ENCODE data around the gene MAN1A1.

MAN1A1 gene

GRCh38 chr6:119323478-119323877 is 26.1 kb downstream of the MAN1A1 start:
- no peaks in the 10 kb centered on the region for H3K4me1 Mint-ChIP-seq
- H3K27me3 Mint-ChIP-seq (ENCODE audit: low read depth), result no peaks in the 10 kb centered on the region
- H3K36me3 Mint-ChIP-seq (ENCODE audit: low read depth), result peaks cover 11% of the 10 kb centered on the region
- TF ChIP-seq, protein P1, sequence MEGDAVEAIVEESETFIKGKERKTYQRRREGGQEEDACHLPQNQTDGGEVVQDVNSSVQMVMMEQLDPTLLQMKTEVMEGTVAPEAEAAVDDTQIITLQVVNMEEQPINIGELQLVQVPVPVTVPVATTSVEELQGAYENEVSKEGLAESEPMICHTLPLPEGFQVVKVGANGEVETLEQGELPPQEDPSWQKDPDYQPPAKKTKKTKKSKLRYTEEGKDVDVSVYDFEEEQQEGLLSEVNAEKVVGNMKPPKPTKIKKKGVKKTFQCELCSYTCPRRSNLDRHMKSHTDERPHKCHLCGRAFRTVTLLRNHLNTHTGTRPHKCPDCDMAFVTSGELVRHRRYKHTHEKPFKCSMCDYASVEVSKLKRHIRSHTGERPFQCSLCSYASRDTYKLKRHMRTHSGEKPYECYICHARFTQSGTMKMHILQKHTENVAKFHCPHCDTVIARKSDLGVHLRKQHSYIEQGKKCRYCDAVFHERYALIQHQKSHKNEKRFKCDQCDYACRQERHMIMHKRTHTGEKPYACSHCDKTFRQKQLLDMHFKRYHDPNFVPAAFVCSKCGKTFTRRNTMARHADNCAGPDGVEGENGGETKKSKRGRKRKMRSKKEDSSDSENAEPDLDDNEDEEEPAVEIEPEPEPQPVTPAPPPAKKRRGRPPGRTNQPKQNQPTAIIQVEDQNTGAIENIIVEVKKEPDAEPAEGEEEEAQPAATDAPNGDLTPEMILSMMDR (IDR thresholded peaks at IDR 0.05; ENCODE audit: unreplicated experiment in 3 of 3), result no peak
- H3K4me3 Mint-ChIP-seq, result no peak overlapping the region
- no peak overlapping the region for H3K27ac Mint-ChIP-seq
- H3K9me3 Mint-ChIP-seq, result no peaks in the 10 kb centered on the region

GRCh38 chr6:119322715-119323350 is 26.7 kb downstream of the MAN1A1 start:
- H3K4me3 Mint-ChIP-seq, result no peak overlapping the region
- no peaks in the 10 kb centered on the region for H3K27me3 Mint-ChIP-seq (ENCODE audit: low read depth)
- no peaks in the 10 kb centered on the region for H3K4me1 Mint-ChIP-seq
- H3K36me3 Mint-ChIP-seq (ENCODE audit: low read depth), result peaks cover 8% of the 10 kb centered on the region
- H3K9me3 Mint-ChIP-seq, result no peaks in the 10 kb centered on the region
- H3K27ac Mint-ChIP-seq, result no peak overlapping the region
- TF ChIP-seq, protein P1 (IDR thresholded peaks at IDR 0.05; ENCODE audit: unreplicated experiment in 3 of 3), result no peak

GRCh38 chr6:119322034-119322433 is 27.5 kb downstream of the MAN1A1 start:
- H3K27ac Mint-ChIP-seq, result no peak overlapping the region
- no peaks in the 10 kb centered on the region for H3K4me1 Mint-ChIP-seq
- H3K36me3 Mint-ChIP-seq (ENCODE audit: low read depth), result peaks cover 8% of the 10 kb centered on the region
- H3K27me3 Mint-ChIP-seq (ENCODE audit: low read depth), result no peaks in the 10 kb centered on the region
- H3K4me3 Mint-ChIP-seq, result no peak overlapping the region
- TF ChIP-seq, protein P1 (IDR thresholded peaks at IDR 0.05; ENCODE audit: unreplicated experiment in 3 of 3), result no peak
- no peaks in the 10 kb centered on the region for H3K9me3 Mint-ChIP-seq

- Mint-ChIP-seq H3K4me3 (no peak overlapping the region), H3K4me1 (peaks cover 4% of the 10 kb centered on the region), H3K36me3 (ENCODE audit: low read depth) (no peaks in the 10 kb centered on the region), H3K27me3 (ENCODE audit: low read depth) (no peaks in the 10 kb centered on the region), H3K9me3 (no peaks in the 10 kb centered on the region), H3K27ac (no peak overlapping the region)
- TF ChIP-seq, protein P1 (IDR thresholded peaks at IDR 0.05; ENCODE audit: unreplicated experiment in 3 of 3), result no peak
Observed at GRCh38 chr6:119319694-119320093, 29.9 kb downstream of the MAN1A1 start.

- Mint-ChIP-seq H3K27ac (no peak overlapping the region), H3K4me3 (no peak overlapping the region), H3K27me3 (ENCODE audit: low read depth) (no peaks in the 10 kb centered on the region), H3K9me3 (no peaks in the 10 kb centered on the region), H3K4me1 (peaks cover 12% of the 10 kb centered on the region), H3K36me3 (ENCODE audit: low read depth) (no peaks in the 10 kb centered on the region)
- TF ChIP-seq, protein P1 (IDR thresholded peaks at IDR 0.05; ENCODE audit: unreplicated experiment in 3 of 3), result no peak
Observed at GRCh38 chr6:119318730-119319129, 30.8 kb downstream of the MAN1A1 start.

DNA sequence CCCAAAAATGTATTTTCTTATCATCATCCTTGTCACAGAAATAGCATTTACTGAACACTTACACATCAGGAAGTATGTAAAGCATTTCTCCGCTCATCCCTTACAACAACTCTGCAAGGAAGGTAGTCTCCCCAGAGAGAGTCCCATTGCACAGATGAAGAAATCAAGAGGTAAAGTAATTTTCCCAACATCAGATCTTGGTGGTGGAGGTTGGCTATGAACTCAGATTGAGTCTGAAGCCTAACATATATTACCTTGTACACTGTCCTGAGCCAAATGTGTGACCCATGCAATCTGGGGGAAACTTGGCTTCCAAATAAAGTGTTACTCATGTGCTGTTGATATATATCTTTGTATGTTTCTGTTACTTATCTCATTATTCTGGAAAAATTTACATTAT is 31.4 kb downstream of the MAN1A1 start:
- Mint-ChIP-seq H3K36me3 (ENCODE audit: low read depth) (no peaks in the 10 kb centered on the region), H3K9me3 (no peaks in the 10 kb centered on the region), H3K27ac (no peak overlapping the region), H3K4me1 (peaks cover 12% of the 10 kb centered on the region), H3K27me3 (ENCODE audit: low read depth) (no peaks in the 10 kb centered on the region), H3K4me3 (no peak overlapping the region)
- TF ChIP-seq, protein P1 (IDR thresholded peaks at IDR 0.05; ENCODE audit: unreplicated experiment in 3 of 3), result no peak
